ENCODE results near the gene PLEKHM2. TPM values are rescaled to one million over a fixed set of nuclear protein-coding genes. Genes with fewer than 3 reads are reported as not detected.

PLEKHM2 gene
- total RNA-seq, 1 donor from 2014 or later = 26.0 TPM

GRCh38 chr1:15702722-15703550, 18.8 kb downstream of the PLEKHM2 start:
- no peak for DNase-seq (ENCODE audit: low spot score)

DNA sequence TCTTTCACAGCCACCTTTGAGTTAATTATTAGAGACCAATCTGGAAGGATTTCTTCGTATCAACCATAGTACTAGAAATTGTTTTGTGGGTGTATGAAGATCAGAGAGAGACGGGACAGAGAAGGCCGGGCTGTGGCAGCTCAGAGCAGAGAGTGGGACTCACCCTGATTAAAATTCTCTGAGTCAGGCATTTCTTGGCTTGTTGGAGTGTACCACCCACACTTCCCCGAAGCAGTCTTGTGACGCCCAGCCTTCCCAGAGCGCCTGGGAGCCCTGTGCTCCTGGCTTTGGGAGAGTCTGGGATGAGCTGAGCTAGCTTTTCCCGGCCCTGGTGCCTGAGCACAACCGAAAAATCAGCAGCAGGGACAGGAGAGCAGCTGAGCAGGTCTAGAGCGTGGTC, 19.4 kb downstream of the PLEKHM2 start:
- peak; percentile 97 for DNase-seq (ENCODE audit: low spot score)

- DNase-seq (ENCODE audit: low spot score) = no peak
Observed at GRCh38 chr1:15704526-15705183, 20.5 kb downstream of the PLEKHM2 start.

GRCh38 chr1:15705184-15705566, 21.1 kb downstream of the PLEKHM2 start:
- DNase-seq (ENCODE audit: low spot score) = no peak

- DNase-seq (ENCODE audit: low spot score) = no peak
Observed at GRCh38 chr1:15706751-15707150, 22.6 kb downstream of the PLEKHM2 start.

DNA sequence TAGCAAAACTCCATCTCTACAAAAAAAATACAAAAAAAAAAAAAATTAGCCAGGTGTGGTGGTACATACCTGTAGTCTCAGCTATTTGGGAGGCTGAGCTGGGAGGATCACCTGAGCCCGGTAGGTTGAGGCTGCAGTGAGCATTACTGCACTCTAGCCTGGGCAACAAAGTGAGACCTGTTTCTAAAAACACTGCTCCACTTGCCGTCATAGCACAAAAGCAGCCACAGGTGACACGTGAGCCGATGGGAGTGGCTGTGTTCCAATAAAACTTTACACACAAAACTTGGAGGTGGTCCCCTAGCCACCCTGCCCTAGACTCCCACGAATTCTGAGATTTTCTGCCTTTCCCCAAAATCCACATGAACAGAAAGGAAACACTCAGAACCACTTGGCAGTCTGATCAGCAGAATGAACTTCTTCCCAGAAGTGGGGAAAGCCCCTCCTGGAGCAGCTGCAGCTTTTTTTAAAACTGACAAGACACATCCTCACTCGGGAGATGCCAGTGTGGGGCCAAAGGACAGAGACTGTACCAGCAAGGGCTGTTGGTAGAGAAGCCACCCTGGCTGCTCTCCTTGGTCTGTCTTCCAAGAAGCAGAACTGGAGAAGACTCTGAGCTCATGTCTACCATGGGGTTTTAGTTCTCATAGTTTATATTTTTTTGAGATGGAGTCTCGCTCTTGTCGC, 23.3 kb downstream of the PLEKHM2 start:
- DNase-seq (ENCODE audit: low spot score) = no peak

DNA sequence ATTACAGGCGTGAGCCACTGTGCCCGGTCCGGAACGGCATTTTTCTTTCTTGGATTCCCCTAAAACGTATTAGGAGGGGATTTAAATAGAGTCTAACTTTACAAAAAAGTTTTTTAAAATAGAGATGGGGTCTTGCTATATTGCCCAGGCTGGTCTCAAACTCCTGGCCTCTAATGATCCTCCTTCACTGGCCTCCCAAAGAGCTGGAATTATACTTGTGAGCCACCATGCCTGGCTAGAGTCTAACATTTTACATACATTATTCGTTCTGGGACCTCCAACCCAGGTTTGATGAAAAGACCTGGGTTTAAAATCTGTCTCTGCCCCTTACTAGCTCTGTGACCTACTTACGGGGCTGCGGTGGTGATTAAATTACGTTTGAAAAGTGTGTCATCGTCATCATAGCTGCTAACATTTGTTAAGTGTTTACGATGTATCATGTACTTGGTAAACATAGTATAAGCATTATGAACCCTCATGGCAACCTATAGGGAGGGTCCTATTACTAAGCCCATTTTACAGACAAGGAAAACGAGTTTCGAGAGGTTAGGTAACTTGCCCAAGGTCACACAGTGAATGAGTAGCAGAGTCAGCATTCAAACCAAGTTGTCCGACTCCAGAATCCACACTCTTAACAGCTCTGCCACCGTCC, 24.5 kb downstream of the PLEKHM2 start:
- DNase-seq (ENCODE audit: low spot score) = no peak

- no peak for DNase-seq (ENCODE audit: low spot score)
Observed at GRCh38 chr1:15709226-15709625, 25.1 kb downstream of the PLEKHM2 start.

DNA sequence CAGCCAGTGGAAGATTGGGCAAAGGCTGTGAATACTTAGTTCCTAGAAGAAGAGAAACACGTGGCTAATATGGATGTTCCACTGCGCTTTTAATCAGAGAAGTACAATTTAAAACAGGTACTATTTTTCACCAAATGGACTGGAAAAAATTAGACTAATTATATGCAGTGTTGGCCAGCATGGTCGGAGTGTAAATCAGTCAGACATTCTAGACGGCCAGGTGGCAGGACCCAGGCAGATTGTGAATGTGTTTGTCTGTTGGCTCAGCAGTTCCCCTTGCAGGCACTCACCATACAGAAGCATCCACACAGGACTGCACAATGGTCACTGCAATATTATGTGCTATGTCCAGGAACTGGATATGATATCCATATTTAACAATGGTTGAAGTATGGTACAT, 28.0 kb downstream of the PLEKHM2 start:
- no peak for DNase-seq (ENCODE audit: low spot score)

GRCh38 chr1:15714406-15715136, 30.5 kb downstream of the PLEKHM2 start:
- peak; percentile 95 for DNase-seq (ENCODE audit: low spot score)

DNA sequence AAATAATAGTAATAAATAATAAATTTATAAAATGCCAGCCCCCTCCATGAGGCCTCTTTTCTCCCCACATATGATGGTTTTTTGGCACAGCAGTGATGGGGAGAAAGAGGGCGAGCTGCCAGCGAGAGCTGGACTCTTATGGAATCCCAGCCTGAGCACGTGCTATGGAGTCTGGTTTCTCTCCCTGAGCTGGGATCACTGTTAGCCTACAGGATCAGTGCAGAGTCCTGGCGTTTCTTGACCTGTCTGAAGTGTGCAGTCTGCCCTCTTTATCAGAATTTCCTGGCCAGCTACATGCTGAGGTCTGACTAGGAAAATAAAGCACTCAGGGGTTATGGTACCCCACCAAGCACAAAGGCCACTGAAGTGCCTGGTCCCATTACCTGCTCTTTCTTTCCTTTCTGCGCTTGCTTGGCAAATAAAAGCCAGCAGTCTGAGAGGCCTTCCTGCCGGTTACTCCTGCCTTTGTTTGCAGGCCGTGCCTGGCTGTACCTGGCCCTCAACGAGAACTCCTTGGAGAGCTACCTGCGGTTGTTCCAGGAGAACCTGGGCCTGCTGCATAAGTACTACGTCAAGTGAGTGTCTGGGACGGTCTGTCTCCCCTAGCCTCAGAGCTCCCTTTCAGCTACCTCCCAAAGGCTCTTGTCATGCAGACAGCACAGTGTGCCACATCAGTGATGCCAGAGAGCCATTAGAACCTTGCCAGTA, 33.5 kb downstream of the PLEKHM2 start:
- DNase-seq (ENCODE audit: low spot score) = peak; percentile 92

DNA sequence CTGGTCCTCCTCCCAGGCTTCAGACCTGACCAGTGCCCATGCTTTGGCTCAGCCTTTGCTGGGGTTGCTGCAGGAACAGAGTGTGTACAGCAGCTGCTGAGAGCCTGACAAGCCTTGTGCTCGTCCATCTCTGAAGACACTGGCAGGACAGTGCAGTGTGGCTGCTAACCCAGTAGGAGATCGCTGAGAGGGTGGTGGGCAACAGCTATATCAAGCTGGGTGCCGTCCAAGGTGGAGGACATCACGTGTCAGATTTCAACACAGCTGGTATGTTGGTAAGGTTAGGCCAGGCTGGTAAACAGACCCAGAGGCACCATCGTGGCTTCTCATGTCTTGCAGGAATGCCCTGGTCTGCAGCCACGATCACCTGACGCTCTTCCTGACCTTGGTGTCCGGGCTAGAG, 34.1 kb downstream of the PLEKHM2 start:
- DNase-seq (ENCODE audit: low spot score) = no peak

DNA sequence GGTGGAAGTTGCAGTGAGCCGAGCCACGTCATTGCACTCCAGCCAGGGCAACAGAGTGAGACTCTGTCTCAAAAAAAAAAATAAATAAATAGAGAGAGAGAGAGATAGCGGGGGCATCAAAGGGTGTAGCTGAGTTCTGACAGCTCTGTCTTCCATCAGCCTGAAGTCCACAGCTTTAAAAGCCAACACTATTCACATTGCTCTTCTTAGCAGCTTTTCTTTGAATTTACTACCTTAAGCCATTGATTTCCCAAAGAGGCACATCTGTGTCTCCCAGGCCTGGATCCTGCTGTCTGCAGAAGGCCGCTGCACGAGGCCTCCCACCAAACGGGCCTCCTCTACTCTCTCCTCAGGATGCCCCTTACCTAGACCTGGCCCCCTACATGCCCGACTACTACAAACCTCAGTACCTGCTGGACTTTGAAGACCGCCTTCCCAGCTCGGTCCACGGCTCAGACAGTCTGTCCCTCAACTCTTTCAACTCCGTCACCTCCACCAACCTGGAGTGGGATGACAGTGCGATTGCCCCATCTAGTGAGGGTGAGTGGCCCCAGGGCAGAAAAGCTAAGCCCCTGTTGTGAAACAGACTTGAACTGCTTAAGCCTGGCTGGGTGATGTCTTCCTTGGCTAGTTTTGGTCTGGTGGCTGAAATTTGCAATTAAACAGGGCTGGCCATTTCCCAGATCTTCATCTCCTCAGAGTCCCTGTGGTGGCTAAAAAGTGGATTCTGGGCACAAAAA, 35.4 kb downstream of the PLEKHM2 start:
- peak; percentile 90 for DNase-seq (ENCODE audit: low spot score)

- DNase-seq (ENCODE audit: low spot score) = no peak
Observed at GRCh38 chr1:15720861-15721260, 36.7 kb downstream of the PLEKHM2 start.

DNA sequence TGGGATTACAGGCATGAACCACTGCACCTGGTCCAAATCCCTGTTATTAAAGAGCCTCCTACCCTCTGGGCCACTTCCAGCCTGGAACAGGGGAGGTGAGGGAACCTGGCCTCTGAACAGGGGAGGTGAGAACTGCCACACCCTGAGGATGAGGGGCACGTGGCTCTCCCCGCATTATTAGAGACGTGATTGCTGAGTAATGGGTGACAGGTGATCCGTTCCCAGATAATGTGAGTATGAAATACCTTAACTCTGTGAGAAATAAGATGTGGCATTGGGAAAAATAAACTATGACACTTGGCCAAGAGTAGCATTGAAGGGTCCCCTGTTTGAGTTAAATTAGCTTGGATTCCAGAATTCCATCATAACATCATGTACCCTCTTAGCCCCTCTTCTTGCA, 38.3 kb downstream of the PLEKHM2 start:
- no peak for DNase-seq (ENCODE audit: low spot score)

DNA sequence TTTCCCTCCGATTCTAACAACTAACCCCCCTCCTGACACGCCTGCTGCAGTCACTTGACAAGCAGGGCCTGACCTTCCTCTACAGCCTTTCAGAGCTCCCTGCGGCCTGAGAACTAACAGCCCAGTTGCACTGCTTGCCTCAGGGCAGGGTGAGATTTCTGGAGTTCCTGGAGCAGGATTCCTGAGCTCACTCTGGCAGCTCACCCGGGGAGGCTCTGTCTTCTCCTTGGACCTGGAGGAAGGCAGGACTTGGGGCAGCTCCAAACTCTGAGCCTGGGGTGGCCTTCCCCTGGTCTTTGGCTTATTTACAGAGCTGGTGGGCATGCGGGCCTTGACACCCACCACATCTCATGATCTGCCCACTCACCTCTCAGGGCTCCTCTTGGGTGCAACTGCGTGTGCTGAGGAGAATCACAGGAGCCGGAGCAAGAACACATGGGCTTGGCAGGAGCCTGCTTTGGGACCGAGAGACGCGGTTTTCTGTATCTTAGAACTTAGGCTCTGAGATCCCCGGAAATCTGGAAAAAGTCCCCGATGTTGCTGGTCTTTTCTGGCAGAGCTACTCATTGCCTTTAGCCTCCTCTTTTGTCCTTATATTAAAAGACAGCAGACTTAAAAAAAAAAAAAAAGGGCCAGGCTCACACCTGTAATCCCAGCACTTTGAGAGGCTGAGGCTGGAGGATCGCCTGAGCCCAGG, 38.9 kb downstream of the PLEKHM2 start:
- peak; percentile 32 for DNase-seq (ENCODE audit: low spot score)

DNA sequence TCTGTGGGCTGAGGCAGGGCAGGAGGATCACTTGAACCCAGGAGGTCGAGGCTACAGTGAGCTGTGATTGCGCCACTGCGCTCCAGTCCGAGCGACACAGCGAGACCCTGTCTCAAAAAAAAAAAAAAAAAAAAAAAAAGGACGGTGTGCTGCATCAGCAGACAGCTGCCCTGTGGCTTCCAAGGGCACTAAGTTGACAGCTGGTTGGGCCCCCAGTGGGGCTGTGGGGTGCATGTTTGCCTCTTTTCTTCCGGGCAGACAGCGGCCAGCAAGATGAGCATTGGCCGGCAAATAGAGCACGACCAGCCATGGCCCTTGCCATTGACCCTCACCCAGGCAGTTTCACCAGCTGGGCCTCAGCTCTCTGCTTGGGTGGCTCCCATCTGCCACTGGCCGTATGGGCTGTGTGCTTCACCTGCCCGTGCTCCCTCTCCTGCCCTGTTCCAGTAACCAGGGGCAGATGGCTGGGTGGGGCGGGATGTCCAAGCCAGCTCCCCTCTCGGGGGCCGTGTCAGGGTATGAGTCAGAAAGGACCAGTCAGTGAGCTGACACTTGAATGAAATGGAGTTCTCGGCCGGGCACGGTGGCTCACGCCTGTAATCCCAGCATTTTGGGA, 39.6 kb downstream of the PLEKHM2 start:
- DNase-seq (ENCODE audit: low spot score) = no peak

- no peak for DNase-seq (ENCODE audit: low spot score)
Observed at GRCh38 chr1:15724949-15725880, 41.1 kb downstream of the PLEKHM2 start.
